ENCODE measurements around the gene ACOT8.
"Not testable (repeated sequence)": the region's sequence is repeated elsewhere in the genome, so short reads cannot be mapped to it uniquely, and the experiment has no call there.

The ACOT8 gene

DNA sequence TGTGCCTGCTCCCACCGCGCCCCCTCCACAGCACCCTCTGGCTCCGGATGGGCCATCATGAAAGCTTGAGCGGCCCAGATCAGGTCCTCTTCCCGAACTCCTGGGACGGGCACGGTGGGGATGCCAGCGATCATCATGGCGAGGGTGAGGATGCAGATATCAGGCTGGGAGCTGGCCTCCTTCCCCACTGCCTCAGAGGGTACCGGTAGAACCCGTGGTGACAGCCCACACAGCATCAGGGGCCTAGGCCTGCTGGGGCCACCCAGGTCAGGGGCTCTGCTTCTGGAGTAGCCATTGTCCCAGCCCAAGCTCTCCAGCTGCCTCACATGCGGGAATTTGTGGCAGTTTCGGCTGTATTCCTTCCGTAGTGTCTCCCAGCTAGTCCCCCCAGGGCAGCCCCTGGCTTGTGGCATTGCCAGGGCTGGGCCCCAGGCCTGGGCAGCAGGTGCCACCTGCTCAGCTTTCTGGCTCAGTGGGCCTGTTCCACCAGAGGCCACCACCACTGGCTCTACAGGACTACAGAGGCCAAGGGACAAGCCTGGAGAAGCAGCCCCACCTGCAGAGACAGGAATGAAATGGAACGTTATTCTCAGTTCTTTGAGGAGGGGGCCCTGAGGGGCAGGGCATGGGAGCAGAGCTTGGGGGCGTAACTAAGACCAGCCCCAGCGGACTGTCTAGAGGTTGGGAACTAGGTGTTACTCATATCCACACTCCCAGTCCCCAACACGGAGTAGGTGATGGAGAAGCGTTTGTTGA is 29.6 kb upstream of the ACOT8 start:
- no peak for DNase-seq

GRCh38 chr20:45883100-45883469 is 25.9 kb upstream of the ACOT8 start:
- no peak for DNase-seq

DNA sequence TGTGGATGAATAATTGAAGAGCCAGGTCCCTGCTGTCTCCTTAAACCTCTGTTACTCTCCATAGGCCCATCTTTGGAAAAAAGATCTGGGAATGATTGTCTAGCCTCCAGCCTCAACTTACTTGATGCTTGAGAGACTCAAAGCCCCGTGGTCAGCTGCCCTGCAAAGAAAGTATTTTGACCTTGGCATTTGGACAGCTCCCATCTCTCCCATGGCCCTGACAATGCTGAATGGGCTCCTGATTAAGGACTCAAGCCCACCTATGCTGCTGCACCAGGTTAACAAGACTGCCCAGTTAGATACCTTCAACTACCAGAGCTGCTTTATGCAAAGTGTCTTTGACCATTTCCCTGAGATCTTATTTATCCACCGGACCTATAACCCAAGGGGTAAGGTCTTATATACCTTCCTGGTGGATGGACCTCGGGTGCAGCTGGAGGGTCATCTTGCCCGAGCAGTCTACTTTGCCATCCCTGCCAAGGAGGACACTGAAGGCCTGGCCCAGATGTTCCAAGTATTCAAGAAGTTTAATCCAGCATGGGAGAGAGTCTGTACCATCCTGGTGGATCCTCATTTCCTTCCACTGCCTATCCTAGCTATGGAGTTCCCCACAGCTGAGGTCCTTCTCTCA is 25.4 kb upstream of the ACOT8 start:
- DNase-seq, result no peak

GRCh38 chr20:45880988-45881788 is 24.0 kb upstream of the ACOT8 start, which contains the start of gene ZSWIM1:
Gene ZSWIM1, plus strand, starts transcription at chr20:45881227. Its CDS starts 1,366 bp downstream, at chr20:45882593.
- peak; percentile 98 for DNase-seq

GRCh38 chr20:45878076-45878761 is 21.0 kb upstream of the ACOT8 start:
- no peak for DNase-seq

DNA sequence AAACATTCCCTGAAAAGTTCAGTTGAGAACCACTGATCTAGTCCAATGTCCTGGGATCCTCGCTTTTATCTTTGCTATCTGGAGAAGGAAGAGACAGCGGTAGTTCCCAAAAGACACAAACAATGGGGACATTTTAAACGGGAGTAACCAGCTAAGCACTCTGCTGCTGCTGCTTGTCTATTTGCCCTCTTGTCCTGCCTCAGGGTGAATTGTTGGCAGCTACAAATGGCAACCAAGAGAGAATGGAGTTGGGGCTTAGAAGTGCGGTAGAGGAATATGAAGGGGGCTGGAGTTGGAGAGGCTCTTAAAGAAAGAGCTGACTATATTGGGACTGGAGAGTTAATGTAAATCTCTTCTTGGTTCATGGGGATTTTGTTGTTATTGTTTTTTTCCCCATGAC is 17.4 kb upstream of the ACOT8 start:
- DNase-seq, result no peak

GRCh38 chr20:45874104-45874481 is 16.9 kb upstream of the ACOT8 start:
- DNase-seq, result not testable (repeated sequence)

GRCh38 chr20:45873409-45874103 is 16.4 kb upstream of the ACOT8 start:
- no peak for DNase-seq

DNA sequence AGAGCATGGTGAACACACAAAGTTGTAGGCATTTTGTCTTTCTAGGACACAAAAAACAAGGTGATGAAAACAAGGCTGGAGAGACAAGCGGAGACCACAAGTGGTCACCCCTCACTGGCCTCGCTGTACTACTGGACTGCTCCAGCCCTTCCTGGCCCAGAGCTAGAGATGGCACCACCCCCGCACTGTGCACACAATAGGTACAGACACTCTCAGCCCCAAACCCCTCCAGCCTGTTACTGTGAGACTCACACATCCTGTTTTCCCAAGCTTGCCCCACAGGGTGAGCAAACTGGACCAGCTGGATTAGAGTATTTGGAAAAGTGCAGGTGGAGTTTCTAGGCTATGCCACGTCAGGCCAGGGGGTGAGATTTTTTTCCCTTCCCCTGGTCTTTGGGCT is 15.4 kb upstream of the ACOT8 start:
- DNase-seq, result no peak

GRCh38 chr20:45867819-45868176 is 10.6 kb upstream of the ACOT8 start:
- no peak for DNase-seq

DNA sequence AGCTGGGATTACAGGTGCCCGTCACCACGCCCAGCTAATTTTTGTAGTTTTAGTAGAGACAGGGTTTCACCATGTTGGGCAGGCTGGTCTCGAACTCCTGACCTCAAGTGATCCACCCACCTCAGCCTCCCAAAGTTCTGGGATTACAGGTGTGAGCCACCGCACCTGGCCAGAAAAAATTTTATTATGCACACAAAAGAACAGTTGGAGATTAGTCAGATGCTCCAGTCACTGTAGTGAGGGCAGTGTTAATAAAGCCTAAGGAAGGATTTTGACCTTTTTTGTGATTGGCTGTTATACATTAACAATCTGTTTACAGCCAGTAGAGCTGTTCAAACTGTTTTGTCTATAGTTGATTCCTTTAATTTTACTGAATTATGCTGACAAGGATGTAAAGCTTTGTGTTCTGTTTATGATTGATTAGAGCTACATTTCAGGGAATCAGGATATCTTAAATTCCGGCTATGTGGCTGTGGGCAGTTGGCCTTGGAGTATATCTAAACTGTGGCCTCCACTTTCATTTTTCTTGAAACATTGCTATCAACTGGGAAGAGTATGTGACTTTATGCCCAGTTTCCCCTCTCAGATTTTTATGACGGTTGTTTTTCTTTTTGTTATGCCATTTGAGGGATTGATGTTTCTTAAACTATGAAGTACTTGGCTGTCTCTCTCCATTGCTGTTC is 10.1 kb upstream of the ACOT8 start:
- DNase-seq, result no peak

DNA sequence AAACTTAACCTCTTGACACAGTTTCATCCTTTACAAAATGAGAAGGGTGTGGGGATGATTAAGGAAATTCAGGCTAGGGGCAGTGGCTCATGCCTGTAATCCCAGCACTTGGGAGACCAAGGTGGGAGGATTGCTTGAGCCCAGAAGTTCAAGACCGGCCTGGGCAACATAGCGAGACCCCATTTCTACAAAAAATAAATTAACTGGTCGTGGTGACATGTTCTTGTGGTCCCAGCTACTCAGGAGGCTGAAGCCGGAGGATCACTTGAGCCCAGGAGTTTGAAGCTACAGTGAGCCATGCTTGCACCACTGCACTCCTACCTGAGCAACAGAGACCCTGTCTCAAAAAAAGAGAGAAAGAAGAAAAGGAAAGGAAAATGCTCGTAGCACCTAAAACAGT is 9.3 kb upstream of the ACOT8 start:
- no peak for DNase-seq

- no peak for DNase-seq
Observed at GRCh38 chr20:45863543-45864470, 6.6 kb upstream of the ACOT8 start.

DNA sequence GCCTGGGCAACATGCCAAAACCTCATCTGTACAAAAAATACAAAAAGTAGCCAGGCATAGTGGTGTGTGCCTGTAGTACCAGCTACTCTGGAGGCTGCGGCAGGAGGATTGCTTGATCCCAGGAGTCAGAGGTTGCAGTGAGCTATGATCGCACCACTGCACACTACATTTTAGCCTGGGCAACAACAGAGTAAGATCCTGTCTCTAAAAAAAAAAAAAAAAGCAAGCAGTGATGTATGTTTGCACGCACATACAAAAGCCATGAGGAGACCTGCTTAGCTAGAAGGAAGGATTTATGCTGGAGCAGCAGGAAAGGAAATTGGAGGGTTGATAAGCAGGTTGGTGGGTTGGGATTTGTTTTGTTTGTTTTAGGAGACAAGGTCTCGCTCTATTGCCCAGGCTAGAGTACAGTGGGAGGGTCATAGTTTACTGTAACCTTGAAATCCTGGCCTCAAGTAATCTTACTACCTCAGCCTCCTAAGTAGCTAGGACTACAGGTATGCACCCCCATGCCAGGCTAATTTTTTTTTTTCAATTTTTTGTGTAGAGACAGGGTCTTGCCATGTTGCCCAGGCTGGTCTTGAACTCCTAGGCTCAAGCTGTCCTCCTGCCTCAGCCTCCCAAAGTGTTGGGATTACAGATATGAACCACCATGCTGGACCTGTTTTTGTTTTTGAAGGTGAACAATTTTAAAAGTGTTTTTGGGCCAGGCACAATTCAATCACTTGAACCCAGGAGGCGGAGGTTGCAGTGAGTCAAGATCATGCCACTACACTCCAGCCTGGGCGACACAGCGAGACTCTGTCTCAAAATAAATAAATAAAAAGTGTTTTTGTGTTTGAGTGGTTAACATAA is 4.3 kb upstream of the ACOT8 start:
- DNase-seq, result no peak

DNA sequence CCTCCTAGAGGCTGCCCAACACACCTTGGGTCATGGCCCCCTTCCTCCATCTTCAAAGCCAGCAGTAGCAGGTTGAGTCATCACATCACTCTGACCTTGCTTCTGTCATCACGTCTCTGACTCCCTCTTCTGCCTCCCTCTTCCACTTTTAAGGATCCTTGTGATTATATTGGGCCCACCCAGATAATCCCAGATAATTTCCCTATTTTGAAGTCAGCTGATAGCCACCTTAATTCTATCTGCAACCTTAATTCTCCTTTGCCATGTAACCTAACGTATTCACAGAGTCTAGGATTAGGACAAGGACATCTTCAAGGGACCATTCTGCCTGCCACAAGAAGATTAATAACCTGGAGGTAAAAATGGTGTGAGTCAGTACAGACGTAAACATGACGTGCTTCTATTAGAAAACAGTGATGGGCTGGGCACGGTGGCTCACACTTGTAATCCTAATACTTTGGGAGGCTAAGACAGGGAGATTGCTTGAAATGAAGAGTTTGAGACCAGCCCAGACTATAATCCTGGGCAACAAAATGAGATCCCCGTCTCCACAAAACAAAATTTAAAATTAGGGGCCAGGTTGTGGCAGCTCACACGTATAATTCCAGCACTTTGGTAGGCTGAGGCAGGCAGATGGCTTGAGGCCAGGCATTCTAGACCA is 3.5 kb upstream of the ACOT8 start:
- no peak for DNase-seq

GRCh38 chr20:45859916-45860315 is 2.7 kb upstream of the ACOT8 start:
- no peak for DNase-seq

GRCh38 chr20:45857882-45858216 is 657 bp upstream of the ACOT8 start:
- DNase-seq, result no peak

GRCh38 chr20:45853484-45853883 is 3.7 kb downstream of the ACOT8 start:
- DNase-seq, result no peak

DNA sequence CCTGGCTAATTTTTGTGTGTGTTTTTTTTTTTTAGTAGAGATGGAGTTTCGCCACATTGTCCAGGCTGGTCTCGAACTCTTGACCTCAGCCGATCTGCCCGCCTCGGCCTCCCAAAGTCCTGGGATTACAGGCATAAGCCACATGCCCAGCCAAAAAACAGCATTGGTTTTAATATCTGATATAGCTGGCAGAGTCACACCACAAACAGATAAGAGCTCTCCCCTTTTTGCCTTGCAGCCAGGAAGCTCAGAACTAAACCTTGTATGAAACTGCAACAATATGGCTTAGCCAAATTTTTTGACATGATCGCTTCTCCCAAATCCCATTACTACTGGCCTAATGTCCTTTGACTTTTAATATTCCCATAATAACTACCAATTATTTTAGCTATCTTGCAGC is 4.9 kb downstream of the ACOT8 start:
- no peak for DNase-seq

- DNase-seq, result no peak
Observed at GRCh38 chr20:45851501-45851900, 5.7 kb downstream of the ACOT8 start.

Measured in activated gamma-delta T cell treated with Interleukin-2 at 50 U/mL for 16 hours (primary cell).